NCI-H460 (cell line): ENCODE measurements around the gene PPP2R2D. TPM values are rescaled to one million over a fixed set of nuclear protein-coding genes. Genes with fewer than 3 reads are reported as not detected.
"Not testable (repeated sequence)": the region's sequence is repeated elsewhere in the genome, so short reads cannot be mapped to it uniquely, and the experiment has no call there.

Experiments
- DNase-seq: peaks from one replicate; pipeline ENCODE4 v3.0.0-alpha.2; 2016; ENCODE audit warnings: low read depth; ENCODE audit errors: extremely low read depth
- total RNA-seq: library from RNA; depleted of rRNA; stranded (reverse); fragments of >200 nt; shearing (Covaris generic); gene quantifications from 2 replicates; pipeline ENCODE4 v1.2.3, GENCODE V29; 2014

Gene PPP2R2D
- total RNA-seq, 1 experiment from 2014 or later, result 38.4 TPM

GRCh38 chr10:131865223-131865917 lies 35.4 kb upstream of the PPP2R2D start:
- DNase-seq, result no peak

- no peak for DNase-seq
Measured at GRCh38 chr10:131866673-131867072, 34.1 kb upstream of the PPP2R2D start.

- DNase-seq, result no peak
Measured at GRCh38 chr10:131868436-131868835, 32.4 kb upstream of the PPP2R2D start.

- DNase-seq, result no peak
Measured at GRCh38 chr10:131869344-131869743, 31.5 kb upstream of the PPP2R2D start.

- DNase-seq, result no peak
Measured at GRCh38 chr10:131870411-131870810, 30.4 kb upstream of the PPP2R2D start.

DNA sequence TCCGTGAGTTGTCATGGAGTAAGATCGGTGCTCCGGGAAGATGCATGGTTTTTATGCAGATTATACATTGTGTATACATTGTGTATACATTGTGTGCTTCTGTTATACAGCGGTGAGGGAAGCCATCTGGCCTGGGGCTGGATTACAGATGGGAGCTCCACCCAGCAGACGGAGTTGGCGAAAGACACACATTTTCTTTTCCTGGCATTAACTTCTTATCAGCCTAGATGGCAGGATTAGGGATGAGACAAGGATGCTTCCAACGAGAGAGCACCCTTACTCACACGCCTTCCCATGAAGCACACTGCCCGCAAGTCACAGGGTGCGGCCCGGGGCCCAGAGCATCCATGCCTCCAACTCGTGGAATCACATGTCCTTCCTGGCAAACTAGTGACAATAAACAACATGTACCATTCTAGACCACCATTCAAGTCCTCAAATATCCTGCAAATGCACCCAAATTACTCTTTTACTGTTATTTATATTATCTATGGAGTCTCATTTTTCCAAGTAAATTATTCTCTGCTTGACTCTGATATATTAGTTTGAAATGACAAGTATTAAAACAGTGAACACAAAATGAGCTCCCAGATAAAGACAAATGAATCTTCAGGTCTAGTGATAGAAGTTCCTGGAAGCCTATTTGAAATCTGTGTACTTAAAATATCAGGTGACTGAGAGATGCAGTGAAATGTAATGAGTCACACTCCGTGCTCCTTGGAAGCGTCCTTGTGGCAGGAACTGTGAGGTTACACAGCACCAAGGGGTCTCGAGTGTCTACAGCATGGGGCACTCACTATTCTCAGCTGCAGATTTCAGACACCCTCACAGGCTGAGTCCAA lies 29.8 kb upstream of the PPP2R2D start:
- DNase-seq, result no peak

DNA sequence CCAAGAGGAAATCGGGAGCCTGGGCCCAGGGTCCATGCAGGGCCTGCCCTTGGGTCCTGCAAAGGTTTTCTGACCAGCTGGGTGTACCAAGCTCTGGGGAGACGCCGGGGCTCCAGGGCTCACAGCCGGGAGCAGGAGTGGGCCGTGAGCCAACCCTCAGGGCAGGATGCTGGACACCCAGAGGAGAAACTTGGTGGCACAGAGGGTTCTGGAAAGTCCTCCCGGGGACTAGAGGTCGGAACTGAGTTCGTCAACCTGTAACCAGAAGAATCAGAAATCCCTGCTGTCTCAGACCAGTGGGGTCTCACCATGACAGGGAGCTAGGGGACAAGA lies 29.2 kb upstream of the PPP2R2D start:
- DNase-seq, result no peak

- no peak for DNase-seq
Measured at GRCh38 chr10:131872011-131872826, 28.6 kb upstream of the PPP2R2D start.

GRCh38 chr10:131872827-131873375 lies 27.9 kb upstream of the PPP2R2D start:
- DNase-seq, result no peak

DNA sequence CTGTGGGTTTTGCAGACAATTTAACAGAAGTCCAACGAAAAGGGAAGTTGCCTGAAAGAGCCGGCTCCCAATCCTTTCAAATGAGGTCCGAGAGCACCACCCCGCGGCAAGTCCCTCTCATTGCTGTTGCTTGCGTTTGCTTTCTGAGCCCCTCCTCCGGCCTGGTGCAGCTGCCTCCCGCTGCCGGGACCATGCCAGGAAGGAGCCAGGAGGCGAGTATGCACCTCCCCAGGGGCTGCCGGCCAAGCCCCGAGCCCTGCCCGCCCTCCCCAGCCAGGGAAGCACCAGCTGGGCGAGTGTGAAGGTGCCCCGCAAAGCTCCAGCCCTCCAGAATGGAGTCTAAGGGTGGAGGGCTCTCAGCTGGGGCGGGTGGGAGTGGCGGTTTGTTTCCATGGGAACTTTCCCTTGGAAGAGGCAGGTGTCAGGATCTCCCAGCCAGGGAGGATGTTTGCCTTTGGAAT lies 25.8 kb upstream of the PPP2R2D start:
- DNase-seq, result peak; percentile 80

- DNase-seq, result no peak
Measured at GRCh38 chr10:131875501-131875900, 25.3 kb upstream of the PPP2R2D start.

DNA sequence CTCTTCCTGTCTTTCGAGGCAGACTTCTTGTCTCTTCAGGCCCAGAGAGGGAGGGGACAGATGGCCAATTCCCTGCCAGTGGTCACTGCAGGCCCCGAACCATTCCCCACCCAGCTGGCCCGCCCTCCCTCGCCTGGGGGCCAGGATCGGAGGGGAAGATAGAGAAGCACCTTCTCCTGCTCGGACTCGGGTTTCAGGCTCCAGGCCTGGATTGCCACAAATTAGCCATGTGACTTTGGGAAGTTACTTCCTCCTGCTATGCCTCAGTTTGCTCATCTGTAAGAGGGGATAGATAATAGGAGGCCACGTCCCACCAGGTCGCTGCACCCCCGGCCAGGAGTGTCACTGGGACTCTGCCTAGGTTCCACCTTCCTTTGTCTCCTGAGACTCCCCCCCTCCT lies 24.8 kb upstream of the PPP2R2D start:
- DNase-seq, result no peak

DNA sequence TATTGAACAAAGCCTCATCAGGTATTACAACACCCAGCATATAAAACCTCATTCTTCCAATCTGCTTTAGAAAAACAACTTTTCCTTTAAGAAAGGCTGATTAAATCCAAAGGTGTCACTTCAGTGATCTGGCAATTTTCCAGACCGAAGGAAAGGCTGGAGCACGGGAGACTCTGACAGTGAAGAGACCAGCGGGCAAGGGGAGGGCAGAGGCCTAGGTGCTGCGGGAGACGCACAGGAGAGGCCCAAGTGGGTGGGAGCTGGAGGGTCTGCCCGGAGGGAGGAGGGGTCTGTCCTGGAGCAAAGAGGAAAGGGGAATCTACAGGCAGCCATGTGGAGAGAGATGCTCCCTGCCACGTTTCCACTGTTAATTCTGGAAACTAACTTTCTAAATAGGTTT lies 24.3 kb upstream of the PPP2R2D start:
- DNase-seq, result no peak

DNA sequence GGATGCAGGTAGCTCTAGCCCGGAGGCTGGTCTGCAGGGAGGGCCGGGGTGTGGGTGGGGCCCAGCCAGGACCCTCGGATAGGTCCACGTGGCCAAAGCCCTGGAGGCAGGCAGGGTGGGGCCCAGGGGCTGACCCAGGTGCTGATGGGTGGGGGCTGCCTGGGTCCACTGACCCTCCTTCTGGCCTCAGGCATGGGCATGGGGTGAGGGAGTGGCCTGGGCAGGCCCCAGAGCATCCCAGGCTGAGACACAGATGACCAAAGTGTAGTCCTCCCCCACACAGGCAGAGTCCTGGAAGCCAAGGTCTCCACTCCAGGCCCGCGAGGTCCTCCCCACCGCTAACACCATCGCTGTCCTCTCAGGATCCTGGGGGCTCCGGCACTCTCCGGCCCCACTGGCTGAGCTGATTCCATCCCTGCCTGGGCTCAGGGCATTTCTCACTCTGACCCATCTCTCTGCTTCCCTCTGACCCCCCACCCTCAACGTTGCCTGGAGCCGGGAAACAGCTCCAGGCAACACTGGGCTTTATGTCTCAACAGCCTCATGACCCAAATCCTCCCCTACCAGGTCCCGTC lies 20.7 kb upstream of the PPP2R2D start:
- DNase-seq, result no peak

DNA sequence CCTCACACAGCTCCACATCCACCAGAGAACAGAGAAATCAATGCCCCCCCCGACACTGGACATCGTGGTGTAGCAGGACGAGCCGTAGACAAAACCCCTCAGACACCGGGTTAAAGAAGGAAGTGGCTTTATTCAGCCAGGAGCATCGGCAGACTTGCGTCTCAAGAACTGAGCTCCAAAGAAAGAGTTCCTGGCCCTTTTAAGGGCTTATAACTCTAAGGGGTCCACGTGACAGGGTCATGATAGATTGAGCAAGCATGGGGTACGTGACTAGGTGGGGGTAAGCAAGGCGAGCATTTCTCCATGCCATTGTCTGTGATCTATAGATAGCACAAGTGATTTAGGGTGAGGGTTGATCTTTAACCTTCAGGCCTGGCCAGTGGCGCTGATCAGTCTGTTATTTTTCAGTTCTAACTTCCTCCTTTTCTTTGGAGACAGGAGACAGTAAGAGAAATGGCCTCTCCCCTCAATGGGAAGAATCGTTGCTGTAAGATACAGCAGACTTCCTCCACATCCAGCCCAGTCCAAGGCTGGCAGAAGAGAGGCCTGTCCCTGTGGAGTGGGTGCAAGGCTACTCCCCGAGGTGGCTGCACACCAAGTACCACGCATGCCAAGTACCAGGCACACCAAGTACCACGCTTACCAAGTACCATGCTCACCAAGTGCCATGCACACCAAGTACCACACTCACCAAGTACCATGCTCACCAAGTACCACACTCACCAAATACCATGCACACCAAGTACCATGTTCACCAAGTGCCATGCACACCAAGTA lies 19.5 kb upstream of the PPP2R2D start:
- no peak for DNase-seq

GRCh38 chr10:131882151-131882550 lies 18.7 kb upstream of the PPP2R2D start:
- no peak for DNase-seq

DNA sequence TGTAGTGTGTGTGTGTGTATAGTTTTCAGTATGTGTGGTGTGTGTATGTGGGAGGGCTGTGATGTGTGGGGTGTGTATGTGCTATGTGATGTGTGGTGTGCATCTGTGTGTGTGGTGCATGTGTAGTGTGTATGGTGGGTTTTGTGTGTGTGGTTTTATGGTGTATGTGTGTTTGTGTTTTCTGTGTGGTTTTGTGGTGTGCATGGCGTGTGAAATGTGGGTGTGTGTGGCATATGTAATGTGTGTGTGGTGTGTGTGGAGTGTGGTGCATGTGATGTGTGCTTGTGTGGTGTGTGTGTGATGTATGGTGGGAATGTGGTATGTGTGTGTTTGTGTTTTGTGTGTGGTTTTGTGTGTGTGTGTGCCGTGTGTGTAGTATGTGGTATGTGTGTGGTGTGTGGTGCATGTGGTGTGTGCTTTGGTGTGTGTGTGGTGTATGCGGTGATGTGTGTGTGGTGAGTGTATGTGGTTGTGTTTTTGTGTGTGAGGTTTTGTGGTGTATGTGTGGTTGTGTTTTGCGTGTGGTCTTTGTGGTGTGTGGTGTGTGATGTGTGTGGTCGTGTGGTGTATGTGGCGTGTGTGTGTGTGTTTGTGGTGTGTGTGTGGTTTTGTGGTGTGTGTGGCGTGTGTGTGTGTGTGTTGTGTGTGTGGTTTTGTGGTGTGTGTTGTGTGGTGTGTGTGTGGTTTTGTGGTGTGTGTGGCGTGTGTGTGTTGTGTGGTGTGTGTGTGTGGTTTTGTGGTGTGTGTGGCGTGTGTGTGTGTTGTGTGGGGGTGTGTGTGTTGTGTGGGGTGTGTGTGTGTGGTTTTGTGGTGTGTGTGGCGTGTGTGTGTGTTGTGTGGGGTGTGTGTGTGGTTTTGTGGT lies 18.0 kb upstream of the PPP2R2D start:
- DNase-seq, result no peak

DNA sequence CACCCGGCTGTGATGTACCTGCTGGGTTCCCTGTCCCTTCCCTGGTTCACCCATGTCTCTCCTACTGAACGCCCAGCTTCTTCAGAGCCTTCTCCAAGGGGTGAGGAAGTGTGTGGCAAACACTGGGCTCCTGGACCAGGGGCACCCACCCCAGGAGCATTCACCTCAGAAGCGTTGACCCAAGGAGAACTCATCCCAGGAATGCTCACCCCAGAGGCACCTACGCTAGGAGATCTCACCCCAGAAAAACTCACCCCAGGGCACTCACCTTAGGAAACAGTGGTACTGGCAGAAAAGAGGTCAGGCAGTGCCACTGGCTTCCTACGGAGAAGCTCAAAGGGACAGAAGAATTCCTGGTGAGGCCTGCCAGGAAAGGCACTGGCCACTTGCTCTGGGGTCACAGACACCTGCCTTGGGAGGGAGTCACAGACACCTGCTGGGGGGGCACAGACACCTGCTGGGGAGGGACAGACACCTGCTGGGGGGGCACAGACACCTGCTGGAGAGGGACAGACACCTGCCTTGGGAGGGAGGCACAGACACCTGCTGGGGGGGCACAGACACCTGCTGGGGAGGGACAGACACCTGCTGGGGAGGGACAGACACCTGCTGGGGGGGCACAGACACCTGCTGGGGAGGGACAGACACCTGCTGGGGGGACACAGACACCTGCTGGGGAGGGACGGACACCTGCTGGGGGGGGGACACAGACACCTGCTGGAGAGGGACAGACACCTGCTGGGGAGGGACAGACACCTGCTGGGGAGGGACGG lies 17.0 kb upstream of the PPP2R2D start:
- not testable (repeated sequence) for DNase-seq
